H1 (cell line): ENCODE measurements around the gene RIMS1. TPM values are rescaled to one million over a fixed set of nuclear protein-coding genes. Genes with fewer than 3 reads are reported as not detected.
"Not testable (repeated sequence)": the region's sequence is repeated elsewhere in the genome, so short reads cannot be mapped to it uniquely, and the experiment has no call there.

Experiments used
- CTCF ChIA-PET: fragments of 300-600 bp; sonication (Branson Sonifier 250); formaldehyde crosslinking; loops from one replicate; lab custom pipeline; 2021; ENCODE audit not compliant: partially characterized antibody; lab: Charles Lee
- POLR2A ChIA-PET: fragments of 300-600 bp; sonication (Branson Sonifier 250); formaldehyde crosslinking; loops from one replicate; lab custom pipeline; 2021; ENCODE audit warnings: inconsistent platforms; ENCODE audit not compliant: partially characterized antibody; lab: Charles Lee
- DNase-seq, 2 experiments: peaks; one replicate each; pipeline versions ENCODE4 v3.0.0 to v3.0.0-alpha.2; 2010 to 2022; ENCODE audit warnings: low spot score in 2 of 2, low read depth in 1 of 2, mixed read lengths in 1 of 2
- FAIRE-seq: peaks from 2 replicates; lab custom pipeline; 2011; peaks lifted over from hg19 to GRCh38; lab: Jason Lieb, UNC
- H2AFZ ChIP-seq: 2 replicates; pipeline ENCODE4 v1.8.1; 2012; ENCODE audit warnings: low read length, inconsistent platforms
- H2AK5ac ChIP-seq: 2 replicates; pipeline ENCODE4 v1.6.1; 2013; ENCODE audit warnings: low read depth, low read length
- H2BK120ac ChIP-seq: replicated peaks from 2 replicates; pipeline ENCODE3; 2013; ENCODE audit warnings: low read depth, low read length, inconsistent platforms
- H2BK12ac ChIP-seq: 2 replicates; pipeline ENCODE4 v1.6.1; 2013; ENCODE audit warnings: low read depth, low read length
- H2BK15ac ChIP-seq: 2 replicates; pipeline ENCODE4 v1.6.1; 2013; ENCODE audit warnings: low read length
- H2BK20ac ChIP-seq: 2 replicates; pipeline ENCODE4 v1.6.1; 2013; ENCODE audit warnings: low read length
- H2BK5ac ChIP-seq: 2 replicates; pipeline ENCODE4 v1.6.1; 2013; ENCODE audit warnings: low read depth, low read length
- H3K14ac ChIP-seq: 2 replicates; pipeline ENCODE4 v1.6.1; 2013; ENCODE audit warnings: inconsistent platforms; ENCODE audit not compliant: insufficient read length
- H3K18ac ChIP-seq: 2 replicates; pipeline ENCODE4 v1.6.1; 2013; ENCODE audit warnings: low read length; ENCODE audit errors: extremely low read depth
- H3K23ac ChIP-seq: 2 replicates; pipeline ENCODE4 v1.6.1; 2013; ENCODE audit warnings: inconsistent platforms; ENCODE audit not compliant: insufficient read length
- H3K23me2 ChIP-seq: 2 replicates; pipeline ENCODE4 v1.6.1; 2013; ENCODE audit warnings: low read depth, low read length
- H3K27ac ChIP-seq: 2 replicates; pipeline ENCODE4 v1.6.1; 2011; ENCODE audit warnings: low read depth, low read length, inconsistent platforms
- H3K27me3 ChIP-seq, 4 experiments: replicated peaks in 1 of 4; 1 replicate in 1 of 4; 2 replicates in 3 of 4; pipeline versions ENCODE4 v1.6.1 to v1.8.1; 2011 to 2013; ENCODE audit warnings: low read length in 3 of 4, mild to moderate bottlenecking in 3 of 4, inconsistent platforms in 2 of 4, mixed read lengths in 2 of 4, moderate library complexity in 1 of 4; ENCODE audit not compliant: control insufficient read depth in 3 of 4, insufficient read depth in 3 of 4; ENCODE audit errors: extremely low read depth in 1 of 4
- H3K36me3 ChIP-seq, 4 experiments: 2 replicates each; pipeline versions ENCODE4 v1.6.1 to v1.8.1; 2011 to 2013; ENCODE audit warnings: mild to moderate bottlenecking in 4 of 4, low read length in 3 of 4, moderate library complexity in 2 of 4, control low read depth in 1 of 4, inconsistent platforms in 1 of 4; ENCODE audit not compliant: insufficient read depth in 4 of 4, control insufficient read depth in 2 of 4
- H3K4ac ChIP-seq: replicated peaks from 2 replicates; pipeline ENCODE3; 2013; ENCODE audit warnings: low read length, low read depth, mixed read lengths, inconsistent platforms; ENCODE audit not compliant: insufficient read length
- H3K4me1 ChIP-seq, 4 experiments: replicated peaks in 1 of 4; 1 replicate in 1 of 4; 2 replicates in 3 of 4; pipeline versions ENCODE4 v1.6.1 to v1.8.1; 2011 to 2013; ENCODE audit warnings: low read length in 3 of 4, inconsistent platforms in 2 of 4, mixed read lengths in 1 of 4; ENCODE audit not compliant: insufficient read depth in 4 of 4, control insufficient read depth in 3 of 4
- H3K4me2 ChIP-seq, 2 experiments: 2 replicates each; pipeline versions ENCODE4 v1.6.1 to v1.8.1; 2011 to 2013; ENCODE audit warnings: low read depth in 2 of 2, low read length in 2 of 2, control low read depth in 1 of 2, inconsistent platforms in 1 of 2, mild to moderate bottlenecking in 1 of 2; ENCODE audit not compliant: insufficient read depth in 1 of 2
- H3K4me3 ChIP-seq, 4 experiments: fragments of 200-600, 300-600 bp in 1 of 4; sonication (generic), shearing (Covaris generic), sonication (Bioruptor Twin) in 1 of 4; 2 replicates each; pipeline versions ENCODE4 v1.5.1 to v1.8.1; 2011 to 2016; ENCODE audit warnings: low read length in 4 of 4, low read depth in 3 of 4, control low read depth in 2 of 4, inconsistent platforms in 2 of 4, mild to moderate bottlenecking in 2 of 4, mixed read lengths in 1 of 4, moderate library complexity in 1 of 4; ENCODE audit not compliant: insufficient read depth in 2 of 4; ENCODE audit errors: extremely low read depth in 1 of 4
- H3K56ac ChIP-seq: replicated peaks from 2 replicates; pipeline ENCODE3; 2013; ENCODE audit warnings: low read depth, mild to moderate bottlenecking, mixed read lengths, low read length, inconsistent platforms; ENCODE audit not compliant: insufficient read length
- H3K79me1 ChIP-seq: 2 replicates; pipeline ENCODE4 v1.6.1; 2013; ENCODE audit warnings: low read depth, low read length, control low read depth
- H3K79me2 ChIP-seq, 2 experiments: 2 replicates each; pipeline versions ENCODE4 v1.6.1 to v1.8.1; 2012 to 2013; ENCODE audit warnings: low read length in 2 of 2, mild to moderate bottlenecking in 2 of 2, inconsistent platforms in 1 of 2; ENCODE audit not compliant: insufficient read depth in 2 of 2, control insufficient read depth in 1 of 2
- H3K9ac ChIP-seq, 4 experiments: replicated peaks in 1 of 4; 1 replicate in 1 of 4; 2 replicates in 3 of 4; pipeline versions ENCODE4 v1.6.1 to v1.8.1; 2011 to 2013; ENCODE audit warnings: low read depth in 3 of 4, low read length in 3 of 4, control low read depth in 2 of 4, mild to moderate bottlenecking in 2 of 4, moderate library complexity in 2 of 4, inconsistent platforms in 1 of 4; ENCODE audit errors: extremely low read depth in 1 of 4
- H3K9me3 ChIP-seq, 2 experiments: 2 replicates each; pipeline versions ENCODE4 v1.6.1 to v1.8.1; 2012 to 2013; ENCODE audit warnings: mild to moderate bottlenecking in 2 of 2, moderate library complexity in 2 of 2, control low read depth in 1 of 2, inconsistent platforms in 1 of 2, low read depth in 1 of 2, low read length in 1 of 2, mixed read lengths in 1 of 2; ENCODE audit not compliant: insufficient read depth in 2 of 2
- H4K20me1 ChIP-seq, 2 experiments: replicated peaks in 1 of 2; 2 replicates each; pipeline versions ENCODE3 to v1.8.1; 2011 to 2013; ENCODE audit warnings: inconsistent platforms in 2 of 2, low read length in 2 of 2, mild to moderate bottlenecking in 1 of 2; ENCODE audit not compliant: insufficient read depth in 2 of 2, control insufficient read depth in 1 of 2
- H4K5ac ChIP-seq: 2 replicates; pipeline ENCODE4 v1.6.1; 2013; ENCODE audit warnings: low read length, low read depth, mixed read lengths, inconsistent platforms; ENCODE audit not compliant: insufficient read length
- H4K8ac ChIP-seq: 2 replicates; pipeline ENCODE4 v1.8.0; 2013; ENCODE audit warnings: mild to moderate bottlenecking, moderate library complexity, low read length, inconsistent platforms; ENCODE audit not compliant: insufficient read depth; ENCODE audit errors: extremely low read depth
- H4K91ac ChIP-seq: replicated peaks from 2 replicates; pipeline ENCODE3; 2013; ENCODE audit warnings: low read length, mixed read lengths, inconsistent platforms; ENCODE audit not compliant: insufficient read length
- WGBS, 2 experiments: shearing (Covaris generic) in 1 of 2; methylation state at CpG; one replicate each; pipeline versions ENCODE4 v1.1.6 to v1.1.7; 2013 to 2015; ENCODE audit warnings: low lambda C conversion rate in 2 of 2, mixed read lengths in 2 of 2, inconsistent platforms in 1 of 2, low coverage in 1 of 2, missing lambda C conversion rate in 1 of 2; ENCODE audit not compliant: insufficient replicate concordance in 2 of 2, insufficient coverage in 1 of 2, insufficient read length in 1 of 2; ENCODE audit errors: extremely low coverage in 1 of 2, missing lambda C conversion rate in 1 of 2; 5-methylcytosine and 5-hydroxymethylcytosine counted together
- polyA plus RNA-seq, 7 experiments: library from polyadenylated mRNA; depleted of rRNA in 3 of 7; stranded (reverse) in 5 of 7; unstranded in 2 of 7; fragments of >200 nt in 5 of 7; fragments of 200-250 nt in 2 of 7; gene quantifications; 1 replicate in 5 of 7; 2 replicates in 1 of 7; 4 replicates in 1 of 7; pipeline versions ENCODE4 v1.2.1 to v1.2.3, GENCODE V29; 2011 to 2013; ENCODE audit warnings: missing spikeins in 2 of 7, mixed read lengths in 2 of 7
- total RNA-seq: library from RNA; stranded (reverse); fragmentation: NEBNext Ultra II Directional; extraction: Animal tissue kit (Norgen Biotek cat#: 25700); gene quantifications from 2 replicates; pipeline ENCODE4 v1.2.1, GENCODE V29; 2021

RIMS1 gene
- total and polyA plus RNA-seq, 2 of the 8 experiments (the other 6 are each of a cell fraction or from before 2014, with no cell fraction given) = 0.63 to 2.3 TPM

DNA sequence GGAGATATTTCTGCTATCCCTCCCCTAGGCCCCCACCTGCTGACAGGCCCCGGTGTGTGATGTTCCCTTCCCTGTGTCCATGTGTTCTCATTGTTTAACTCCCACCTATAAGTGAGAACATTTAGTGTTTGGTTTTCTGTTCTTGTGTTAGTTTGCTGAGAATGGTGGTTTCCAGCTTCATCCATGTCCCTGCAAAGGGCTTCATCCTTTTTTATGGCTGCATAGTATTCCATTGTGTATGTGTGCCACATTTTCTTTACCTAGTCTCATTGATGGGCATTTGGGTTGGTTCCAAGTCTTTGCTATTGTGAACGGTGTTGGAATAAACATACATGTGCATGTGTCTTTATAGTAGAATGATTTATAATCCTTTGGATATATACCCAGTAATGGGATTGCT, 448.9 kb downstream of the RIMS1 start:
- H2AK5ac ChIP-seq, H3K79me2 ChIP-seq, H4K20me1 ChIP-seq, H4K8ac ChIP-seq, H3K79me1 ChIP-seq, H2BK15ac ChIP-seq, H3K4me2 ChIP-seq, FAIRE-seq, H4K91ac ChIP-seq, H3K9me3 ChIP-seq, H3K36me3 ChIP-seq, CTCF ChIA-PET, H3K4me1 ChIP-seq, H3K4me3 ChIP-seq, H4K5ac ChIP-seq, H2AFZ ChIP-seq, H2BK5ac ChIP-seq, H3K18ac ChIP-seq, H3K23ac ChIP-seq, H3K14ac ChIP-seq, H3K9ac ChIP-seq, H3K27ac ChIP-seq, H3K56ac ChIP-seq, H3K23me2 ChIP-seq, POLR2A ChIA-PET, H2BK120ac ChIP-seq, H3K27me3 ChIP-seq, H2BK20ac ChIP-seq, H2BK12ac ChIP-seq, DNase-seq, H3K4ac ChIP-seq: not testable (repeated sequence)
- WGBS, 2 experiments = 100% methylated on average over 2 of the region's 2 CpGs; no CpG with 5 or more reads in 1 of the 2 experiments
